K562 (cell line): ENCODE results near the gene HLA-DOA. TPM values are rescaled to one million over a fixed set of nuclear protein-coding genes. Genes with fewer than 3 reads are reported as not detected.
A peak's percentile ranks its signal among the peaks of the same experiment; 100 is the strongest.

Experiments
- BDP1 ChIP-seq: IDR thresholded peaks from 3 replicates; pipeline ENCODE4 v1.6.1; 2011; ENCODE audit not compliant: insufficient read length, insufficient read depth
- E4F1 ChIP-seq: fragments of 250-450 bp; sonication (Bioruptor Pico); IDR thresholded peaks from 2 replicates; pipeline ENCODE4 v1.5.0; 2021; ENCODE audit warnings: mild to moderate bottlenecking, borderline replicate concordance
- ILF3 ChIP-seq: fragments of 450-650 bp; IDR thresholded peaks from 2 replicates; pipeline ENCODE4 v1.6.1; 2018; ENCODE audit warnings: antibody characterized with exemption, mild to moderate bottlenecking, moderate library complexity, borderline replicate concordance
- IRF9 ChIP-seq: fragments of 450-650 bp; IDR thresholded peaks from 2 replicates; pipeline ENCODE4 v1.6.1; 2016; ENCODE audit warnings: missing biosample characterization, missing genetic modification characterization
- MAFF ChIP-seq: IDR thresholded peaks from 2 replicates; pipeline ENCODE4 v1.6.1; 2012; ENCODE audit warnings: low read length, improper control_type of control experiment
- MTA1 ChIP-seq: fragments of 450-650 bp; IDR thresholded peaks from 2 replicates; pipeline ENCODE4 v1.6.1; 2017; ENCODE audit warnings: borderline replicate concordance
- OTX1 ChIP-seq: fragments of 450-650 bp; formaldehyde crosslinking; IDR thresholded peaks from 2 replicates; pipeline ENCODE4 v1.4.0; 2022; ENCODE audit warnings: mild to moderate bottlenecking
- STAG1 ChIP-seq: sonication (generic); formaldehyde crosslinking; IDR thresholded peaks from 2 replicates; pipeline ENCODE4 v1.5.0; 2020; ENCODE audit warnings: missing genetic modification reagents, borderline replicate concordance
- STAT5B ChIP-seq: fragments of 250-450 bp; sonication (Bioruptor Pico); IDR thresholded peaks from 2 replicates; pipeline ENCODE4 v1.8.0; 2021; ENCODE audit warnings: mild to moderate bottlenecking, inconsistent platforms
- ZNF197 ChIP-seq: fragments of 200-800 bp; sonication (Bioruptor generic); IDR thresholded peaks from 2 replicates; pipeline ENCODE4 v1.6.1; 2016; ENCODE audit warnings: low read depth, missing genetic modification characterization, missing compliant biosample characterization
- ZNF212 ChIP-seq: fragments of 450-650 bp; formaldehyde crosslinking; IDR thresholded peaks from 2 replicates; pipeline ENCODE4 v1.4.0; 2020; ENCODE audit warnings: mild to moderate bottlenecking
- ZNF395 ChIP-seq: fragments of 200-800 bp; sonication (Bioruptor generic); IDR thresholded peaks from 2 replicates; pipeline ENCODE4 v1.6.1; 2017; ENCODE audit warnings: missing genetic modification characterization, missing compliant biosample characterization
- polyA plus RNA-seq, 8 experiments: library from polyadenylated mRNA; depleted of rRNA in 4 of 8; stranded (reverse) in 5 of 8; unstranded in 3 of 8; fragments of >200 nt; fragmentation: Nextera tagmentation in 2 of 8; fragmentation: Illumina TruSeq in 1 of 8; extraction: Ambion mirVana in 2 of 8; extraction: Trizol in 1 of 8; gene quantifications; 2 replicates each; pipeline versions ENCODE4 v1.2.1 to v1.2.3, GENCODE V29; 2011 to 2014; ENCODE audit warnings: inconsistent platforms in 1 of 8, missing spikeins in 1 of 8
- total RNA-seq, 7 experiments: library from RNA; depleted of rRNA in 6 of 7; stranded (reverse); fragments of >200 nt in 6 of 7; fragmentation: Illumina TruSeq in 2 of 7; extraction: Trizol in 2 of 7; gene quantifications; 2 replicates each; pipeline versions ENCODE4 v1.2.1 to v1.2.3, GENCODE V29; 2011 to 2021; ENCODE audit warnings: low replicate concordance in 1 of 7
- TF ChIP-seq, protein P1 (sequence below): fragments of 450-650 bp; IDR thresholded peaks from 2 replicates; pipeline ENCODE4 v1.6.1; 2016; ENCODE audit warnings: low read depth, mild to moderate bottlenecking, moderate library complexity
- TF ChIP-seq, protein P2 (sequence below), 2 experiments: IDR thresholded peaks in 1 of 2; conservative IDR thresholded peaks in 1 of 2; 2 replicates each; pipeline ENCODE4 v1.6.1; 2016; ENCODE audit warnings: low read depth in 2 of 2, mild to moderate bottlenecking in 1 of 2, missing compliant biosample characterization in 1 of 2, missing genetic modification characterization in 1 of 2, moderate library complexity in 1 of 2

The HLA-DOA gene
- total and polyA plus RNA-seq, 9 of the 15 experiments (the other 6 are each of a cell fraction or from before 2014, with no cell fraction given): 0.07 TPM; not detected in 8

- TF ChIP-seq, protein P1, sequence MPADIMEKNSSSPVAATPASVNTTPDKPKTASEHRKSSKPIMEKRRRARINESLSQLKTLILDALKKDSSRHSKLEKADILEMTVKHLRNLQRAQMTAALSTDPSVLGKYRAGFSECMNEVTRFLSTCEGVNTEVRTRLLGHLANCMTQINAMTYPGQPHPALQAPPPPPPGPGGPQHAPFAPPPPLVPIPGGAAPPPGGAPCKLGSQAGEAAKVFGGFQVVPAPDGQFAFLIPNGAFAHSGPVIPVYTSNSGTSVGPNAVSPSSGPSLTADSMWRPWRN: no peak
- TF ChIP-seq BDP1: no peak
- no peak for TF ChIP-seq STAT5B (CRISPR knock-in tag)
- no peak for TF ChIP-seq ZNF197 (CRISPR knock-in tag)
- TF ChIP-seq MAFF: no peak
- no peak for TF ChIP-seq E4F1
- TF ChIP-seq ILF3: no peak
- no peak for TF ChIP-seq OTX1
- TF ChIP-seq STAG1 (CRISPR knock-in tag): no peak
- no peak for TF ChIP-seq MTA1
- TF ChIP-seq, protein P2, sequence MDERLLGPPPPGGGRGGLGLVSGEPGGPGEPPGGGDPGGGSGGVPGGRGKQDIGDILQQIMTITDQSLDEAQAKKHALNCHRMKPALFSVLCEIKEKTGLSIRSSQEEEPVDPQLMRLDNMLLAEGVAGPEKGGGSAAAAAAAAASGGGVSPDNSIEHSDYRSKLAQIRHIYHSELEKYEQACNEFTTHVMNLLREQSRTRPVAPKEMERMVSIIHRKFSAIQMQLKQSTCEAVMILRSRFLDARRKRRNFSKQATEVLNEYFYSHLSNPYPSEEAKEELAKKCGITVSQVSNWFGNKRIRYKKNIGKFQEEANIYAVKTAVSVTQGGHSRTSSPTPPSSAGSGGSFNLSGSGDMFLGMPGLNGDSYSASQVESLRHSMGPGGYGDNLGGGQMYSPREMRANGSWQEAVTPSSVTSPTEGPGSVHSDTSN (CRISPR knock-in tag; IDR thresholded peaks at IDR 0.05; ENCODE audit: low read depth): no peak
- TF ChIP-seq, protein P2 (tag; conservative IDR thresholded peaks at IDR 0.05; ENCODE audit: low read depth): peak; percentile 21
- TF ChIP-seq ZNF212 (CRISPR knock-in tag): no peak
- TF ChIP-seq IRF9 (tag): no peak
- TF ChIP-seq ZNF395 (CRISPR knock-in tag): no peak
Measured at GRCh38 chr6:32970413-32971241, 38.8 kb downstream of the HLA-DOA start (continued).
